T-helper 2 cell treated with Interferon-gamma antibody and Interleukin-4, amounts not matched to agents 100 ng/mL and 5 ng/mL, for 36 hours (primary cell): ENCODE measurements around the gene PRAC1. TPM values are rescaled to one million over a fixed set of nuclear protein-coding genes. Genes with fewer than 3 reads are reported as not detected.

Experiments
- intact Hi-C: fragments of 100-400 bp; cut with micrococcal nuclease; formaldehyde crosslinking; loops from one replicate; pipeline ENCODE4 v1.15.1; 2023
- total RNA-seq: library from RNA; stranded (reverse); gene quantifications from 2 replicates; pipeline ENCODE4 v1.2.3, GENCODE V29; 2022

PRAC1 gene
- total RNA-seq, 1 donor from 2014 or later, result not detected

DNA sequence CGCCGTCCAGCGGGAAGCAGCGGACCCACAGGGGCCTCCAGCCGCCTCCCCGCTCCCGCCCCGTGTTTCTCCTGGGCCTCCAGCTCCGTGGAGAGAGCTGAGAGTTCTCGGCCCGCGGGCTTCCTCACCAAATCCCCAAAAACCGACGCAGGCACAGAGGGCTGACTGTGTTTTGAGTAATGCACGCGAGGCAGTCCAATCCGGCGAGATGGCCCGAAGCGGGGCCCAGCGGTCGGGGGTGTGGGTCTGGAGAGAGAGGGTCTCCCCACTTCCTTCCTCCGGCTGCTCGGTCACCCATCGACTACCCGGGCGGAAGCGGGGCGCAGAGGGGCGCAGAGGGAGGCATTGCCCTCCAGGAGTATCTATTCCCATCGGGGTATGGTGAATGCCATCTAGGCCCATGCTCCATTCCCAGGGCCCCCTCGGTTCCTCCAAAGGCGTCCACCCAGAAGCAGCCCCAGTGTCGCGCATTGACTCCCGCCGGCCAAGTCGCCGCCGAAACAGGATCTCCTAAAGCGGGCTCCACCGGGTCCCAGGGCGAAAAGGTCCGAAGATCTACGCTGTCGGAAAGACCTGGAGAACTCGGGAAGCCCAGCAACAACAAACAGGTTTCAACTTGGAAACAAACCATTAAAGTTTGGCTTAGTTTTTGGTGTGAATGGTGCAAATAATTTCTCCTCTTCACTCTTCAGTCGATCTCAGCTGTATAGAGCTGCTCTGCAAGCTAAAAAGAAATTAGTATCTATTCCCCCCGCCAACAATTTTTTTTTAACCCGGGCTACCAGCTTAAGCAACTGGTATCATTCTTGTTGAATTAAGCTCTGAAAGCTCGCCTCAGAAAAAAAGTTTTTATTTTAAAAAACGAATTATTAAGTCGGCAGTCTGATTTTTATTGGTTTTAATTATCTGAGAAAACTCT lies 25.4 kb upstream of the PRAC1 start:
- intact Hi-C loops, result loop anchor here (2.0 kb wide), 2 partner anchors 29 to 135 kb away; no protein-coding TSS in a partner anchor

DNA sequence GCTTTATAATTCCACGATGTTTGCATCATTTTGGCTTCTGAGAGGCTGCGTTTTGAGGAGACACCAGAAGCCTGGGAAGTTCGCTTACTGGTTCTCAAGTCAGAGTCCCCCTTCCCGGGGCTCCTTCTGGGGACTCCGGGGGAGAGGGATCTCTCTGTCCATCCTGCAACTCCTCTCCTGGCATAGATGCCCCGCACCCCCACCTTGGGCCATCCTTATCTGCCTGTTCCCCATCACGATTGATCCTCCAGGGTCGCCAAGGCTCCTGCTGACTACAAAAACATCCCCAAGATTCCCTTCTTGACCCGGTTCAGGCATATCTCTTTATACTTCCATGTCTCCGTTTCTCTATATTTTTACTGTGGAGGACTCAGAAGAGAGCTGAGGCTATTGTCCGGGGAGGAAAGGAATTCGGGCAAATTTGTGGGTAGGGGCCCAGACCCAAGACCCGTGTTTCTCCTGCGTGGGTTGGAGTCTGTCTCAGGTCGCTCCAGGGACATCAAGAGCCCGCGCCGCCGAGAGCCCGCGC lies 24.7 kb upstream of the PRAC1 start:
- intact Hi-C loops, result no loop called here

DNA sequence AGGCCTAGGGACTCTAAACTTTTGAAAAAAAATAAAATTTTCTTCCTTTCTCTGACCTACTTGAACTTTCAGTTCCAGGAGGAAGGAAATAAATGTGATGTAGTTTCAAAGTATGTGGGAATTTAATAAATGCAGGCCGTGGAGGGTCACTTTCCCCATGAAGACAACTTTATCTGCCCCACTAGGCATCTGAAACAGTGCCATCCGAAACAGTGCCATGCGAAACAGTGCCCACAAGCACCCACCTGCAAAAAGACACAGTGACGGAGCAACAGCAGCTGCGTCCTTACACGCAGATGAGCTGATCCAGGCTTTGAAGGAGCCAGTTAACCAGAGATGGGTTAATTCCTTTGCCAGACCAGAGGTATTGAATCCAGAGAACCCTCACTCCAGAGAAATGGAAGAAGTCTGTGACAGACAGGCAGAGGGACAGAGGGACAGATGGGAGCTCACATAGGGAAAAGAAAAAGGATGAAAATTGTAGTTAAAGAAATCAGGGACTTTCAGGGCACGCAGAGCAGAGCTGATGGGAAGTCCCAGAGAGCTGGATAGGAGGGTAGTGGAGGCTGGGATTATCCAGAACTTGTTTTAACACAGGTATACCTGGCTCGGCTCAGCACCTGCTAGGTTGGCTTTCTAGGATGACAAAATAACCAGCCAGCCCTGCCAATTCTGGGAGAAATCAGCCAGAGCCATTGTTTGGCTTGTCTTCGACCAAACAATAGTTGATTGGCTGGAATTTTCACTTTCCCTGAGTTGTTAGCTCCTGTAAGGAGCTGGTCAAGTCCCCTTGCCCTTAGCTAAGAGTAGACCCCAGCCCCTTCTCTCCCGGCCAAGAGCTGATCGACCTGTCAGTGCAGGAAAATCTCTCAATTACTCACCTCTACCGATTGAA lies 23.3 kb upstream of the PRAC1 start:
- intact Hi-C loops, result no loop called here

DNA sequence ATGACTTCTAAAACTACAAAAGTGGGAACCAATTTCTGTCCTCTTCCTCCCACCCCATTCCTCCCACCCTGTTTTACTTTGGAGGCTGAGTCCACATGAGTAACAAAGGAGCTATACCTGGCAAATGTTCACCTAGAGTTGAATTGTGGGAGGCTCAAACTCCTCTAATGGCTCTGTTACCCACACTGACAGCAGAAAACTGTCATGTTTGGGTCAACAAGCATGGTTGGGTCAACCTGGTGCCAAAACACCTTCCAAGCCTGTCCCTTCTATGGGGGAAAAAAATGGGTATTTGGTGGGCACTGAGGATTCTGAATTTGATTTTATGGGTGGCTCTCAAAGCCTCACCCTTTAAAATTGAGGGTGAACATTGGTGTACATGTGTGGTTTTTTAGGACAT lies 18.2 kb upstream of the PRAC1 start:
- intact Hi-C loops, result no loop called here

DNA sequence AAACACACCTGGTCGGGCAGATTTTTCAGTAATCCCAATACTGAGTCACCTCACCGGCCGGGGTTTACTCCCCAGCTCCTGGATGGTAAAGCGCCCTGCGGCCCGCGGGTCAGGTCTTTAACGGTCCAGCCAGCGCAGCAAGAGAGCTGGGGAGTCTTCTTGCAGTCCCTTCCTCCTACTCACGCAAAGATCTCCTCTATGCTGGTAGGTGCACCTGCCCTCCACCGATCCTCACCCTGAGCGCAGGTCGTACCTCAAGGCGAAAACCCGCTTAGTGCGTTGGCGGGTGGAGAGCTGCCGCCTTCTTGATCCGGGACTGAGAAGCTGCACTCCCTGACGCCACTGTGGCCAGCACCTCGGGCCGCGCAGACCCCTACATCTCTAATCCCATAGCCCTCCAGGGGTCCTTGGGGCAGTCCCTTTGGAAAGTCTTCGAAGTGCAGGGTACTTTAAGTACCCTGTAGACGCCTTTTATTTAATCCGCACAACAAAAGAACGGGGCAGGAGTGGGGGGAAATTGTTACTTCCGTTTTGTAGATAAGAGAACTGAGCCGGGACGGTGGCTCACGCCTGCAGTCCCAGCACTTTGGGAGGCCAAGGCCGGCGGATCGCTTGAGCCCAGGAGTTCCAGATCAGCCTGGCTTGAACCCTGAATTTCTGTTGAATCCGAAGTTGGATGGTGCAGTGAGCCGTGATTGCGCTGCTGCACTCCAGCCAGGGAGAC lies 16.6 kb upstream of the PRAC1 start:
- intact Hi-C loops, result no loop called here

DNA sequence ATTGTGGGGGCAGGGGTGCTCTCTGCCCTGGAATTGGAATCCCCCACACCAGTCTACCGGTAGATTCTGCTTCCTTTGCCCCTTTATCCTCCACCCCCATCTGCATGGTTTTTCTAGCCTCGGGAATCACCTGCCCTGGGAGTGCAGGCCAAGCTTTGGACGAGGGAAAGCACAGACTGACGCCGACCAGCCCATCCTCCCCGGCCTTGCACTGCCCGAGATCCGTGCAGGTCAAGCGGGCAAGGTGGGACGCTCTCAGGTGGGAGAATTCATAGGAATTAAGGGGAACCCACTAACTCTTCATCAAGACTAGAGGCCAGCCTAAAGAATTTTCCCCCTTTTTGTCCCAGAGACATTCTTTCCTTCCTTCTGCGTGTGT lies 16.1 kb upstream of the PRAC1 start:
- intact Hi-C loops, result no loop called here

DNA sequence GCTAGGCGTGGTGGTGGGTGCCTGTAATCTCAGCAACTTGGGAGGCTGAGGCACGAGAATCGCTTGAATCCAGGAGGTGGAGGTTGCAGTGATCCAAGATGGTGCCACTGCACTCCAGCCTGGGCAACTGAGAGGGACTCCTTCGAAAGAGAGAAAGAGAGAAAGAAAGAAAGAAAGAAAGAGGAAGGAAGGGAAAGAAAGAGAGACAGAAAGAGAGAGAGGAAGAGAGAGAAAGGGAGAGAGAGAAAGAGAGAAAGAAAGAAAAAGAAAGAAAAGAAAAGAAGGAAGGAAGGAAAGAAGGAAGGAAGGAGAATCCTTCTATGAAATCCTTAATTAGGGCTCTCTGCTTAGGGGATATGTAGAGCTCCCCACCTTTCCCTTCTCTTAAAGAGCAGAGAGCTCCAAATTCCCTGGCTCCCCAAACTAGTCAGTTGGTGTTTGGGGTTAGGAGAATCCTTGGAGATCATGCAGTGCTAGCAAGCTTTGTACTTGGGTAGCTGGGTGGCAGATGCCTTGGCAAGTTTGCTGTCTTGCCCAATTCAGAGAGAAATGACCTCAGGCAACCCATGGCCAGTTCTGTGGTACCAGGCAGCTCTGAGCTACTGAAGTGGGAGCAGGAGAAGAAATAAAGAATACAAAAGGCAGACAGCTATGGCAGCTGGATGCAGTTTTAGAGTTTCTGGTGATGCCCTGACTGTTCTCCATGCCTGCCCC lies 15.2 kb upstream of the PRAC1 start:
- intact Hi-C loops, result no loop called here

DNA sequence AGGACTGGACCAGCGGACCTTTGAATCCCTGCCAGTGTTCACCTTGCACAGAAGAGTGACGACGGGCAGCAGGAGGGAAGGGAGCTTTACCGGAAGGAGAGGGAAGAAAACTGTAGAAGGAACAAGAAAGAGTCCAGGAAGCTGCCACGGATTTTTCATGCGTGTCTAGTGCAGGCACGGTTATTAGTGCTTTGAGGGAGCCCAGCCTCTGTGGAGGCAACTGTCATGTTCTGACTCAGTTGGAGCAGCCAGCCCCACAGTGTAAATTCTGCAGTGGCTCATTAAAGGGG lies 12.7 kb upstream of the PRAC1 start:
- intact Hi-C loops, result no loop called here

DNA sequence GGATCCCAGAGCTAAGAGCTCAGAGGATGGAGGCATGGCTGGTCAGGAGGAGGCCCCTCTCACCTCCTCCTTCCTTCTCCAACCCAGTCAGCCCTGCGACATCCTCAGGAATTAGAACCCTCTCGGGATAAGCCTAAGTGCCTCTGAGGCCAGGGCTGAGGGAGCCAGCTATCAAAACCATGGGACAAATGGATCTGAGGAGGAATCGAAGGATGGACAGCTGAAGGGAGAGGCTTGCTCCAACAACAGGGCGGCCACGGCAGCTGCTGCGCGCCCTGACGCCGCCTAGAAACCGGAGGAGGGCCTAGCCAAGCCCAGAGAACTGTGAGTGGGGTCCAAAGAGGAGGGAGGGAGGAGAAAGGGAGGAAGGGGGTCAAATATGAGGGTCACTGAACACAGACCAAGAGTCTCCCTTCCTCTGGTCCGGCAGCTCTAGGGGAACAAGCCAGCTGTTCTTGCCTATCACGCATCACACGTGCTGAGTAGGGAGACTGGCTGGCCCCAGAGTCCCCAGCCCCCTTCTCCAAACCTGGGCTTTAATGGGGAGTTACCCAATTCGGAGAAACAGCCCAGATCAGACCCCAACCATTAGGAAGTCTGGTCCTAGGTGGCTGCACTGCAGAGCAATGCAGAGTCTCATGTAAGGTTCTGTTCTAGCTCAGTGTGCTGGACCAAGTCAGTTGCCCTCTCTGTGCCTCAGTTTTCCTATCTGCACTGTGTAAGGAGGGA lies 12.2 kb upstream of the PRAC1 start:
- intact Hi-C loops, result no loop called here

DNA sequence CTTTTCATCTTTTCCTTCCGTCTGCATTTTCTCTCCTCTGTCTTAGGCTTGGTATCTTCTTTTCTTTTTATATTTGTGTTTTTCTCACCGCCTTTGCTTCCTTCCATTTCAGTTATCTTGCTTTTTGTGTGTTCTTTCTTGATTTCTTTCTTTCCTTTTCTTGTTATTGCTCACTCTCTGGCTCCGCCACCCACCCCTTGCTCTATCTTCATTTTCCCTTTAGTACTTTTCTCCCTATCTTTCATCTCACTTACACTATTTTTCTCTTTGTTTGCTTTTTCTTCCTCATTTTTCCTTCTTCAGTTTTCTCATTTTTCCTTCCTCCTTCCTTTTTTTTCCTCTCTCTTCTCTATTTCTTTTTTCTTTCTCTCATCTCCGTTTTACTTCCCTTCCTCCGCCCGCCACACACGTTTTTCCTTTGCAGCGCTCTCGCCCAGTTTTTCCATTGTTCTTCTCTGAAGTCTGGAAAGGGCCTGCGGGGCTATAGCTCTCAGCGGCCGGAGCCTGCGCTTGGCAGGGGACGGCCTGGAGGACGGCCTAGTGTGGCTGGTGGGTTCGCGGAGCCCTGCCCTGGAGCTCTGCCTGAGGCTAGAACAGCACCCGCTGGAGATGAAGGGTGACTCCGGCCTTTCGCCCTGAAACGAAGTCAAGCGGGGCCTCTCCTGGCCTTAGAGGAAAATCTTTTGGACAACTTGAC lies 11.5 kb upstream of the PRAC1 start:
- intact Hi-C loops, result no loop called here

DNA sequence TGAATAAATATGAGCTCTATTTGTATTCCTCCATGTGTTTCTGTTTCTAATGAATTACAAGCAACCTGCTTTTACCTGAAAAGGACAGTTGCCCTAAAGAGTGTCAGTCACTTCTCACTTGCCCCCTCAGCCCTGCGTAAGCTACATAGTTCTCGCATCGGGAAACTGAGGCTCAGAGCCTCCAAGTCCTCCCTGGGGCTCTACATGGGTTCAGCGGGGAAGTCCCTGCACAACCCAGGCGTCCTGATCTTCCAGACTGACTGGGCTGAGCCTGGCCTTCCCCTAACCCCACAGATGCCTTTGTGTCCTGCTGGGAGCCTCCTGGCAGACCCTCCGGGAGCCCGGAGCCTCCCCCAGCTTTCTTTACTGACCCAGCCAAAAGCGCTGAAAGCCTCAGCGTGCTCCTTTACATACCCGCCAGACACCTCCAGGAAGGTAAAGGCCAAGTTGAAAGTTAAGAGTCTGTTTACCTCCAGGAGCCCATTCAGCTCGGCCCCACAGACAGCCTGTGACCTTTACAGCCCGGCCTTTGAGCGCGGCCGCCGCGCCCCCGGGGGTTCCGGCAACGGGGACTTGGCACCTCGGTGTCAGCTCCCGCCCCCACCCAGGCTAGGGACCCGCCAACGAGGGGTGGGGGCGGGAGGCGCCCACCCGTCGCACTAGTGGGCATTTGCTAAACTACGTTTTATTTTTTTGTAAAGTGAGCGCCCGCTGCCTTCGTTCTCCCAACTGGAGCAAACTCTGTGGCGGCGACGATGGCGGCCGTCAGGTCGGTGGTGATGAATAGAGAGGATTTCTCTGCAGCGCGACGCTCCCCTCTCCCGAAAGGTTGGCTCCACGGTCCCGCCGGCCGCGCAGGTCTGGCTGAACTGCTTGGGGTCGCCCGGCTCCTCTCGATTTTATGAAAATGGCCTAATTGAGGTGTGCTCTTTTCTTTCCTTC lies 10.6 kb upstream of the PRAC1 start:
- intact Hi-C loops, result no loop called here

DNA sequence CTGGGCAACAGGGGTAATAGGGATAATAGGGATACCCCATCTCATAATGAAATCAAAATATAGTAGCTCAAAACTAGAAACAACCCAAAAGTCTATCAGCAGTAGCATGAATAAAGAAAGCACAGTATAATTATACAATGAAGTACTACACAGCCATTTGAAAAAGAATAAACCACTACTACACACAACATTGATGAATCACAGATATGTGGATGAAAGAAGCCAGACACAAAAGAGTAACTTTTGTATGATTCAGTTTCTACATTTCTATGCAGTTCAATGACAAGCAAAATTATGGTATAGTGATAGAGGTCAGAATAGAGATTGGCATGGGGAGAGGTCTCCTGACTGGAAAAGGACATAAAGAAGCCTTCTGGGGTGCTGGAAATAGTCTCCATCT lies 9.0 kb upstream of the PRAC1 start:
- intact Hi-C loops, result no loop called here

DNA sequence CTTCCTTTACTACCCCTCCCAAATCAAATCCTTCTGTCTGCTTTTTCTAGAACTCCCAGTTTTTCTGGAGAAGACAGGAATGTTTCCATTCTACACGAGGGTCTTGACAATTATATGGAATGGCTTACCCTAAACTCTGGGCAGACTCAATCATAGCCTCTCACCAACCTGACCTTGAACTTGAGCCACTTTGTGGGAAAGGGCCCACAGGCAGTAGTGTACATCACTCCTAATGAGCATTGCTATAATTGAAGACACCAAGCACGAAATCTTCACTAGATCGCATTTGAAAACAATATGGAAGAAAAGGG lies 7.9 kb upstream of the PRAC1 start:
- intact Hi-C loops, result no loop called here

DNA sequence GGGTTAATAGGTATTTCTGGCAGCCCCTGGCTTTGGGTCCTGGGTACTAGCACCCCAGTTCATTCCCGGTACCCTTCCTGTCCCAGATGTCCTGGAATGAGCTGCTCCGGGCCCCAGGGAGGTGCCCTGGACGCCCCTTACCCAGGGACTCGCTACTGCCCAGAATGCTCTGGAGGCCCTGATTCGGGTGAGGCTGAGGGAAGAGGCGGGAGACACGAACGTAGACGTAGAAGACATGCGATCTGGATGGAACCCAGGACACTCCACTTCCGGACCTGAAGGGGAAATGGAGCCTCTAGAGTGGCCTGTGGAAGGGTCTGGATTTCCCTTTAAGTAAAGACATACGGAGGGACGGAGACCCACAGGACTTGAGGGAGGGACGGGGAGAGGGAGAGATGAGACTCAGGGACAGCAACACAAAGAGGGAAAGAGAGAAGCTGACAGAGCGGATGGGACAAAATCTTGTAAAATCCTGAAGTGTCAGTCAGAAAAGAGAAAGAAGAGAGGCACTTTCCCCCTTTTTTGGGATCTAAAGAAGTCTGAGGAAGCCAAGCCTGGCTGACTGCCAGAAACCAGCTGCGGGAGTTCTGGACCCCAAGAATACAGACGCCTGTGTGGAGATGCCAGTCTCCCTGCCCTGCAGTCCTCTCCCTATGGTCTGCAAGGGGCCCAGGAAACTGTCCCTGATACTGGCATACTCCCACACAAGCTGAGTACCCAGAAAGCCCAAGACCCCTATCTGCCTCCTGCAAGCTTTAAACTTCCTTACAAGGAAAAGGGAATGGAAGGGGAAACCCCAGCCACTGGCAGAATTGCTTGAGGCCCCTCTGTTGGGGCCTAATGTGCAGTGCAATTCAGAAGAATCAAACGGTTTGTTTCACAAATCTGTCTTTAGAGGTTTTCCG lies 7.3 kb upstream of the PRAC1 start:
- intact Hi-C loops, result loop anchor here (5.0 to 10.0 kb wide), 3 partner anchors 117 to 1235 kb away; partner anchors contain the start of genes DLX4, HOXB7 and IGF2BP1

DNA sequence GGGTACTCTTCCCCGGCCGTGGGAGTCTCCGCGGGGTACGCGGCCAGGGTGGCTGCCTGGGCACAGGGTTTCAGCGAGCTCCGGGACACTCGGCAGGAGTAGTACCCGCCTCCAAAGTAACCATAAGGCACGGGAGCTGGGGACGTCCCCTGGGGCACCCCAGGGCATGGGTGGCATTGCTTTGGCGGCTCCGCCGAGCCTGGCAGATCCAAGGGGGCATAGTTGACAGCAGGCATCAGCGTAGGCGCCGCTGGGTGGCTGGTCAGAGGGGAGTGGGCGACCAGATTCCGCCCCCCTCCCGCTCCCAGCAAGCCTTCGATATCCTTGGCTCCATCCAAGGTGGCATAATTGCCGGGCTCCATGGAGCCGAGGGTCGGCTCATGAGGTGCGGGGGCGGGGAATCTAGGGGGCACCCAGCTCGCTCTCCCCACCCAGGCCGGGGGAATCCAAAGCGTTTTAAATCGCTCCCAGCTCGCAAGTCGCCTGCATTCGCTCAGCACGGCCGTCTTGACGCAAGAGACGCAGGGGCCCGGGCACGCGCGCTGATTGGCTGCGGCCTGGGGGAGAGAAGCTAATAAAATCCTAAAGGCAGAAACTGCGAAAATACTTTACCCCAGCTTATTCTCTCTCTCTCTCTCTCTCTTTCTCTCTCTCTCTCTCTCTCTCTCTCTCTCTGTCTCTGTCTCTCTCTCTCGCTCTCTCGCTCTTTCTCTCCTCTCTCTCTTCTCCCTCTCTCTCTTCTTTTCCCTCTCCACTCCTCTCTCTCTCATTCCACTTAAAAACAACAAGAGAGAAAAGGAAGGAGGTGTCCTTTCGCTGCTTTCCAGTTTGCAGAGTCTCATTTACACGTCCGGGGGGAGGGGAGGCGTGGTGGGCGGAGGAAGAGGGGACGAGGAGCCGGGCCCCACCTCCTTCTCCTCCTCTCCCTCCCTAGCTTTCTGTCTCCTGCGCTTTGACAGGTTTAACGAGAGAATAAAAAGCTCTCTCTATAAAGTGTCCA lies 6.2 kb upstream of the PRAC1 start, which contains the start of gene HOXB13:
HOXB13 (minus strand) TSS at position 519 of the 1,000 bp plus-strand sequence; CDS start at position 362, 157 bp downstream.
- intact Hi-C loops, result loop anchor here (5.0 to 10.0 kb wide), 3 partner anchors 116 to 1236 kb away; partner anchors contain the start of genes DLX4, HOXB7 and IGF2BP1
